HL-60 (cell line): ENCODE measurements around the gene RAB21.

ENCODE experiments used
- CTCF ChIP-seq: IDR thresholded peaks from one replicate; pipeline ENCODE4 v1.5.1; 2011; ENCODE audit warnings: low read length, control low read depth, inconsistent platforms; ENCODE audit not compliant: insufficient read depth
- GABPA ChIP-seq: IDR thresholded peaks from 2 replicates; pipeline ENCODE4 v1.6.1; 2012; ENCODE audit warnings: low read depth
- POLR2AphosphoS5 ChIP-seq: IDR thresholded peaks from 2 replicates; pipeline ENCODE4 v1.6.1; 2012; ENCODE audit warnings: low read depth
- REST ChIP-seq: IDR thresholded peaks from 2 replicates; pipeline ENCODE4 v1.6.1; 2012; ENCODE audit warnings: low read depth; ENCODE audit not compliant: insufficient replicate concordance
- SPI1 ChIP-seq: IDR thresholded peaks from 2 replicates; pipeline ENCODE4 v1.6.1; 2012; ENCODE audit warnings: low read depth, mild to moderate bottlenecking, borderline replicate concordance

- TF ChIP-seq CTCF (no peak), REST (no peak), POLR2AphosphoS5 (no peak), GABPA (no peak), SPI1 (no peak)
Observed at GRCh38 chr12:71849109-71849851, 94.6 kb downstream of the RAB21 start.
